Activated CD4-positive, alpha-beta T cell treated with anti-CD3 and anti-CD28 coated beads, Interleukin-2, Interleukin-4, amounts not matched to agents 100 ng/mL and 50 ng/mL, durations not matched to agents 16 hours and 8 hours (primary cell): ENCODE results near the gene PRKCE.

Source experiments
- DNase-seq: peaks from one replicate; pipeline ENCODE4 v3.0.0-alpha.2; 2020; ENCODE audit warnings: low spot score

PRKCE gene

DNA sequence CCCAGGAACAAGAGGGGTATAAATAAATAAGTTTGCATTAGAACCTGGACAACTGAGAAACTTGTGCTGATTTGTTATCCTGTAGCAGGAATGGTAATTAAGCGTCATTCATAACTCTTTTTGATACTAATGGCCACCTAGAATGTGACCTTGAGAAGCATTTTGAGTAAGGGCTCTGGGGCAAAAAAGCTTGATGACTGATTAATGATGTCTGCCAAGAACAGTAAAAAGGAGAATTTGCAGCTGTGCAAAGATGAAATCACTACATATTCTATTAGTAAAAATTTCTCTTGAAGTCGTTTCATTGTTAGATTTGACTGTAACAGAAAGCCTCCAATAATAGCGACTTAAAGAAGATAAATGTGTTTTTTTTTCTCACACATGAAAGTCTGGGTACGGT lies 157.7 kb downstream of the PRKCE start:
- DNase-seq = no peak

- no peak for DNase-seq
Measured at GRCh38 chr2:45812011-45812500, 160.6 kb downstream of the PRKCE start.

DNA sequence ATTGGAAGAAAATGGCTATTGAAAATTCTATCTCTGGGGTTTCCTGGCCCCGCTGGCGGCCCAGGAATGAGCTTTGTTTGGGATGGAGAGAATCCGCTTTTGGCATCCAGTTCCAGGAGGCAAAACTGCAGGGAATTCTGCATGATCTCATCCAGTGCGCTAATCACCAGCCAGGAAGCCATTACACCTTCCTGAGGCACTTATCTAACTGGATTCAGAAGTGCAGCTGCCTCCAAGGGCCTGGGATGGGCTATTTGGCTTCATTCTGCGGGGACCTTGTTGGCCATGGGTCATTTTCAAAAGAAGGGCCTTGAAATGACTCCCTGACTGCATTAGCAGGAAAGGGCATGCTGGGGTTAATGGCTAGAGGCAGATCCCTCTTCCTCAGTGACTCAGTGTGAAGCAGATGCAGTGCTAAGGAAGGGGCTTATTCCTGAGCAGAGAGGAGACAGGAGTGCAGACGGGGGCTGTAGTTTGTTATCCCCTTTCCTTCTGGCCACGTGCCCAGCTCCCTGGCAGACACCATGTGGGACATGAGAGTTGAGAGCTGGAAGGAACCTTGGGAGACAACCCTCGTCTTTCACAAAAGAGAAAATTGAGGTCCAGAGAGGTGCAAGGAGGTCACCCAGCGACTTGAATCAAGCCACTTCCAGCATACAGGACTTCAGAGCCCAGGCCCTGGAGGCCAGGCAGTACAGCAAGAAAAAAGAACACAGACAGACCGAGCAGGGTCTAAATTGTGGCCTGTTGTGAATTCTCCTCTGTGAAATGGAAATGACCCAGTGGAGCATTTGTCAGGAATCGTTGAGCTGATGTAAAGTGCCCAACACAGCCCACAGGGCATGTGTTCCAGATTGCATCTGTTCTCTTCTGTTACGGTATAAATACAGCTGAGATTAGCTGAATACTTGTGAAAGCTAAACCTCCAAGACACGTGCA lies 161.8 kb downstream of the PRKCE start:
- DNase-seq = no peak

DNA sequence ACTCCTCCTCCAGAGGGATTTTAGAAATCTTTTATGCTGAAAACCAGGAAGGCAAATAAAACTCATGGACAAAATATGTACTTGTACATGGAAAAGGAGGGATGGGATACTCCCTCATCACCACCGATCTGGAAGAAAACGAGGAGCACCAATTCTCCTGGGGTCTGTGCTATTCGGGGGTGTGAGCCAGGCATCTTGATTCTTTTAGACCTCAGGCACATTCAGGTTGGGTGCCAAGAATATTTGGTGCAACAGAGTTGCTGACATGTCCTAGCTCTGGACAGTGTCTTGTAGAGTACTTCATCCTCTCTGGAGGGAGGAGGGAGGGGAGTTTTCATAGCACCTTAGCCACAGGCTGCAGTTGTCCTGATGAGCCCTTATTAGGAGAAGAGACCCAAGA lies 163.0 kb downstream of the PRKCE start:
- DNase-seq = no peak

- DNase-seq = no peak
Measured at GRCh38 chr2:45814951-45815621, 163.6 kb downstream of the PRKCE start.

GRCh38 chr2:45816272-45816671 lies 164.8 kb downstream of the PRKCE start:
- DNase-seq = no peak

DNA sequence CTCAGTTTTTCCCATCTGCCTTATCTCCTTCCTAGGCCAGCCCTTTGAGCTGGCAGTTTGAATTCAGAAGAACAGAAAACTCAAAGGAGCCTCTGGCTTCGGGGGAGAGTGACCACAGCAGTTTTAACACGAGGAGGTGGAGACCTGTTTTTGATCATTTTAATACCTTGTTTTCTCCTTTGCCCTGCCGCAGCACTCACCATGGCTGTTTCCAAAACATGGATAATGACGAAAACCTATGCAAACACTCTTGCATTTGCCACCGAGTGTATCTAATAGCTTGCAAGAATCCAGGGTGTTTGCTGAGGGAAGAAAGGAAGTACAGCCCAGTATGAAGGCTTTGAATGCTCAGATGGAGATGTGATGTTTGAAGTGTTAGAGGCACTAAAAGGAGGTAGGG lies 167.1 kb downstream of the PRKCE start:
- no peak for DNase-seq

DNA sequence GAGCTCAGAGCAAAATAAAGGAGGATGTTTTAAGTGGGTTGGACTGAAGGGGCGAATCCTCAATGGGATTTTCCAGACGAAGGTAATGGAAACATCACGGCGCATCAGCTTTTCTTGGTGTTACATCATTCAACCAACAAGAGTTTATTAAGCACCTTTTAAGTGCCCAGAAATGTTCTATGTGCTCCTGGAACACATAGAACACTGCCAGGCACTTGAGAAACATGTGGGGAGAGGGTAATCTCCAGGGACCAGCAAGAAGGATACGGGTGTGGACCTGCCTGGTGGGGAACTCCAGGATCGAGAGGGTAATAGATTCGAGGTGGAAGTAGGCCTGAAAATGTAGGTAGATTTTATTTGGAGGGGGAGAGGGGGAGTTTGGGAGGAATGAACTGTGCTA lies 168.6 kb downstream of the PRKCE start:
- DNase-seq = no peak

DNA sequence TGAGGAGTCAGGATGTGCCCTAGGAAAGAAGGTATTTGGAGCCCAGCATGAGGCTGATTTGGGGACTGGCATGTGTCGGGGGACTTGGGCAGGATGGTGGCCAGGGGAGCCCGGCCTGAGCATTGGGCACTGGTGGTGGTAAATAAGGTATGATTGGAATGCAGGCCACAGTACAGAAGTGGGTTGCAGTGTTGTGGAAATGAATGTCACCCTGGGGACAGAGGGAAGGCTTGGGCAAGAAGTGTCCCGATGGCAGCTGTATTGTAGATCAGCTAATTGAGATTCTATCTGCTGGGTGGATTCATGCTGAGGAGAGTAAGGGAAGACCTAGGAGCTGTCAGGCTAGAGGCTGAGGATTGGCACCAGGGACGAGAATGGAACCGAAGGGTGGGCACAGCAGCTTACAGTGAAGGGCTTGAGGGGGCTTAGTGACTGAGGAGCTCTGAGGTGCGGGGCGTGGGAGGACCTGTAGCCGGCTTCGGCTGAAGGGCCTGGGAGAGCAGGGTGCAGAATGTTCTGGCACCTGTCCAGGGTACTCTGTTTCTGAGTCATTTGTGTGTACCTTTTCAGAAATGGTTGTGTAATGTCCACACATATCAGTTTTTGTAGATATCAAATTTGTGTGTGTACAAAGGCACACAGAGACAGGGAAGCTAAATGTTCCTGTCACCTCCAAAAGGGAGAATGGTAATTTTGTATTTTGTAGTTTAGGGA lies 170.2 kb downstream of the PRKCE start:
- no peak for DNase-seq

- DNase-seq = no peak
Measured at GRCh38 chr2:45822272-45822630, 170.8 kb downstream of the PRKCE start.

DNA sequence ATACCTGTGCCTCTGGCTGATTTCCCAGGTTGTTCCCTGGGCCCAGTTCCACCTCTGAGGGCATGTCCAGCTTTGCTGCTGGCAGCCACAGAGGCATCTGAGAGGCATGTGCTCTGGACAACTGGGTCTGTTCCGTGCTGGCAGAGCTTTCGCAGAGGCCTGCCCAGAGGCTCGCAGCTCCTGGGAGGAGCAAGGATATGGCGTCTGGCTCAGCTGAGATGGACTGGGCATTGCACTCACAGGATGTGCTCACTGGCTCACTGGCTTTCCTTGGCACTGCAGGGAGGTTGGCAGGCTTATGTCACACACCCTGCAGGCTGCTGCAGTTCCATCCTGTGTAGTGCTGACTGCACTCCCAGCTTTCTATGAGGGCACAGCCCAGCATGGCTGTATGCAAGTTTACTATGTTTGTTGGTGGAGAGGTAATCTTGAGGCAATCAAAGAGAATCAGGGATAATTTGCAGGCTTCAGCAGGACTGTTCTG lies 172.3 kb downstream of the PRKCE start:
- DNase-seq = no peak

- DNase-seq = no peak
Measured at GRCh38 chr2:45825001-45825651, 173.7 kb downstream of the PRKCE start.

- no peak for DNase-seq
Measured at GRCh38 chr2:45826460-45826859, 175.0 kb downstream of the PRKCE start.

DNA sequence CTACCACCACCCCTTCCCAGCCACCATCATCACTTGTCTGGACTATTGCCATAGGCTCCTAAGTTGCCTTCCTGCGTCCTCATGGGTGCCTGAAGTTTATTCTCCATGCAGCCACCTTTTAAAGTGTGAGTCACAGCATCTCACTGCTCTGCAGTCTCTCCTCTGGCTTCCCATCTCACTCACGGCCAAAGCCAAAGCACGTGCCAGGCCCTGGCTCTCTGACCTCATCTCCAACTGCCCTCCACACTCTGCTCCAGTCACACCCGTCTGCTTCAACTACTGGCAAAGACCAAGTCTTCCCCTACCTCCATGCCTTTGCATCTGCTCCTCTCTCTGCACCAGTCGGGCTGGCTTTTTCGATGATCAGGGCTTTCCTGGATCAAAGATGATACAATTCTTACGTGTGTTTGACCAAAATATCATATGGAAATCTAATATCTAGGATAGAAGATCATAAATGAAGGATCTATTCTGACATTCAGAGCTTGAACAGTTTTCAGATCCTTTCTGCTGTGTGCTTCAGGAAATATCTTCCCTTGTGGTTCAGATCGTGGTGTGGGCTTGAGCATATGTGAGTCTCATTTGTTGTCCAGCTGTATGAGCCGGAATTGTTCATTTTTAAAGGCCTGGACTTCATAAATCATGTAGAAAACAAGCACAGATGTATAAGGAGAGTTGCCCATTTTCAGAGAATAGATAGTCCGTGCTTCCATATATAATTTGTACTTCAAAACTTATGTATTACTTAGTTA lies 175.6 kb downstream of the PRKCE start:
- no peak for DNase-seq

DNA sequence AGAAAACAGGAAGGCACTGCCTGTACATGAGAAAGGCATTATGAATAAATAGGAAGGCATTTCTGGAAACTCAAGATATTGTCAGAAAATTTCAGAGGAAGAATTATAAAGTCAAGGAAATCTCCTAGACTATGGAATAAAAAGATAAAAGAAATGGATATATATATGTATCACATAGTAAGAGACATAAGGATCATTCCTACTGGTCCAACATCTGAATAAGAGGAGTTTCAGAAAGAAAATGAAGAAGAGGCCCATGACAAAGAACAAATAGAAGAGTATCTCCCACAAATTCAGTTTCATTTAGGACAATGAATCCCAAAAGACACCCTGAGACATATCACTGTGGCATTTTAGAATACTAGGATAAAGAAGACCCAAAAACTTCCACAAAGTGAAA lies 178.8 kb downstream of the PRKCE start:
- DNase-seq = no peak

DNA sequence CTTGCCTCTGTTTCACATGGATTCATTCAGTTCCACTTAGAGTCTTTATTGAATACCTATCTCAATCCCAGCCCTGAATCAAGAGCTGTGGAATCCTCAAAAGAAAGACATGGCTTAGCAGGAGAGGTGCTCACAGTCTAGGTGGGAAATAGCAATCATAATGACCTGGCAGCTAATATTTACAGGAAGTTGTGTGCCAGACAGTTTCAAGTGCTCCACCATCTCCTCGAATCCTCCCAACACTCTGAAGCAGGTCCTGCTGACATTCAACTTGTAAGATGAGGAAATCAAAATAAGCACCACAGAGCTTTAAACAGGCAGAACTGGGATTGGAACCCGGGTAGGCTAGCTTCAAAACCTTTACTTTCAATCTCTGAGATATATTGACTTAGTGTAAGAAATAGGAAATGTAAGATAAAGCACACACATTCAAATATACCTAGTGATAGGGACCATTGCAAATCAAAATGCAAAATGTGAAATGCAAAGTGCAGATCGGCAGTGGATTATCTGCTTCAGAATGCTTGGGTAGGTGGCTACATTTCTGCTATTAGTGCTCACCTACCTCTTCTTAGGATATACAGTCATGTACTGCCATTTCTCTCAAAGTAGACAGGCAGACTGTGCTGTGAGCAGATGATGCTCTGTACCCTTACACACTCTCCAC lies 182.0 kb downstream of the PRKCE start:
- no peak for DNase-seq

DNA sequence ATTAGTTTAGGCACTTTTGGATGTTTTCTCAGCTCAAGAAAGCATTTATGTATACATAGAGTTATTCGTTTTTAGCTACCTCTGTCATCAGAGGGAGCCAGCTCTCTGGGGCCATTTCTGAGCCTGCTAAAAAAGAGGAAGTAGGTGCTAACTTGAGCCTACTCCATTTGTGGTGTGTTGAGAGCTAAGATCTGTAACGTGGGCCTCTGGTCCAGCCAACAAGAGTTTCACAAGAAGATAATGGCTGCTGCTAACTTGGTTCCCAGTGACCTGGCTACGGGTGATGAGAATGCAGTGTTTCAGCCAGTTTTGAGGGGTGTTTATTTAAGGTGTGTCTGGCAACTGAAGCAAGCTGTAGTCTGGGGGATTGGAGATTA lies 182.5 kb downstream of the PRKCE start:
- no peak for DNase-seq

DNA sequence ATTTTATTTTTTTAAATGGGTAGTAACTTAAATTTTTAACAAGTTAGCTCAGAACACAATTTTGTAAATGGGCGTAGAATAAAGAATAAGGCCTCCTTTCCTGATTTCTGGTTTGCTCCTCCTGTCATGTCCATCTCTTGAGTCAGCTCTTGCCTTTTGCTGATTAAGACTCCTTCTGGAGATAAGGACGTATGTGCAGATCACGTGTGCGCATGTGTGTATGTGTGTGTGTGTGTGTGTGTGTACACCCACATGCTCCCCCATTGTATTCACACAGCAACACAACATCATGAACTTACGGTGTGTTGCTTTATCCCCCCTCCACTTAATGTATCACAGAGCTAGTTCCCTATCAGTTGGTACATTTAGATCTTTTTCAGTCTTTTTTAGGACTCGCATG lies 182.9 kb downstream of the PRKCE start:
- DNase-seq = no peak

DNA sequence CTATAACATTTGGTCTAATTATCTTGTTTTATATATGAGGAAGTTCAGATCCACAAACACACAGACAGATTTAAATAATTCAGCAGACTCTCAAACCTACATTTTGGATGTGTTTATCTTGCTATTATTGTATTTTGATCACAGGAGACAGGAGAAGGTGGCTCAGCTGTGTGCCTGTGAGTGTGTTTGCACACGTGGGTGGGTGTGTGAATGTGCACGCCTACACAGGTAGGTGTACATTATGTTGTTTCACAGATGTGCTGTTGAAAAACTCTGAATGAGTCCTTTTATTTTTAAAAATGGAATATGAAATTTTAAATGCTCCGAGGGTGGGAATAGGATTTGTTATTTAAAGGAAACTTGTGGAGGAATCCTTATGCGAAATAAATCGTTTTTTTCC lies 183.4 kb downstream of the PRKCE start:
- no peak for DNase-seq

- no peak for DNase-seq
Measured at GRCh38 chr2:45836316-45836715, 184.8 kb downstream of the PRKCE start.

DNA sequence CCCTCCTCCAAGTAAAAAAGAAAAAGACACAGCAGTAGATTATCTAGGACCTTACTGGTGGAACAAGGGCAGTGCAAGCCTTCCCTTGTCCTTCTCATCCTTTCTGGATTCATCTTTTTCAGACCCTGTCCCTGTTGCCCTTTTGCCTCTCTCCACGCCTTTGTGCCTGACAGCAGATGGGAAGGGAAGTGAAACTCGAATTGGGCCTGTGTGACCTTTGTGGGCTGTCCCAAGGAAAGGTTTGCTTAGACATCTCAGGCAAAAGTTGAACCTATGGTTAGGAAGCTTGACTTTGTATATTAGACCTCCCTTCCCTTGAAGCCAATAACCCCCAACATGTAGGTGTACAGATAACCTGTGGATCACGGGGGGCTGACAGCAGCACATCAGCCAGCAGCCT lies 185.3 kb downstream of the PRKCE start:
- DNase-seq = no peak
